Stimulated activated CD4-positive, alpha-beta T cell treated with anti-CD3 and anti-CD28 coated beads, TNF-alpha, amount 100 ng/mL, for 1 hour (primary cell): Measurements from ENCODE around the gene TEDC1.

Experiments used
- DNase-seq, 3 donors: peaks; one replicate each; pipeline ENCODE4 v3.0.0-alpha.2; 2020; ENCODE audit warnings: low read depth in 3 of 3, low spot score in 1 of 3

TEDC1 gene

DNA sequence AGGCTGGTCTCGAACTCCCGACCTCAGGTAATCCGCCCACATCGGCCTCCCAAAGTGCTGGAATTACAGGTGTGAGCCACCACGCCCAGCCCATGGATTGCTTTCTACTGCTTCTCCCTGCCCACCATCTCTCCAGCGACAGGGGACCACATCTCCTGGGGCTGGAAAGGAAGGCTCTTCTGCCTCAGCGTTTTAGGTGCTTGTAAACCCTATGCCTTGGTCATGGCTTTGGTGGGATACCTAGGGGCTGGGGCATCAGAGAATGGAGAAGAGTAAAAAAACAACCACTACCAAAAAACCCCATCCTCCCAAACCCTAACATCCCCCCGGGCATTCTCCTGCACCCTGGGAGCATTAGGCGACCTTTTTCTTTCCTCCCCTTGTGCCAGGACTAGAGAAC is 34.3 kb downstream of the TEDC1 start:
- DNase-seq: no peak

DNA sequence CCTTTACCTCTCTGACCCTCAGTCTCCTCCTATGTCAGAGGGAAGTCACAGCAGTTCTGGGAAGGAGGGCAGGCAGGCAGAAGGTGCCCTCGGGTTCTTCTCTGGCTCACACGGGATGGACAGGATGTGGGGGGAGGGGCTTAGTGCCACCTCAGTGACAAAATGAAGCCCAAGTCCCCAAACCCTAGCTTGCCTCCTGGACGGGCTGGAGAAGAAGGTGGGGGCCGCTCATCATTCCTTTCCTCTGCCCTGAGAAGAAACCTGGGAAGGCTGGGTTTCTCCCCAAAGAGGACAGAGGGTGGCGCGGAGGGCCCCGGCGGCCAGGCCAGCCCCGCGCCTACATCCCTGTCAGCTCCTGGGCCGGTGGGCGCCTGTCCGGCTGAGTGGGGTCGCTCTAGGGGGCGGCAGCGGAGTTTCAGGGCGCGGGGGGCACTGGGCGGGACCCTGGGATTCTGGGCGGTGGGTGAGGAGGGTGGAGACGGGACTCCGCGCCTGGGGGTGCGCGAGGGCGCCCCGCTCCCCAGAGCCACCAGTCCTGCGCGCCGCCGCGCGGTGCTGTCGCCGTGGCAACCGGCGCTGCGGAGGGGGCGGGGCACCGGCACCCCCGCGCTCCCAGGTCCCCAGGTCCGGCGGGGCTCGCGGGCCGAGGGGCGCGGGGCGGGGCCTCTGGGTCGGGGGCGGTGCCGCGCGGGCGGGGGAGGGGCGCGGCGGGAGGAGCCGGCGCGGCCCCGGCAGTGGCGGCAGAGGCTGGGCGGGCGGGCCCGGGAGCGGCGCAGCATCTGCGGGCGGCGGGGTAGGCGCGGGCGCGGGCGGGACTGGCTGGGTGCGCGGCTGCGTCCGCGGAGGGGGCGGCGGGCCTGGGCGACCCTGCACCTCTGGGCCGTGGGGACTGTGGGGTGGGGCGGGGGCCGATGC is 35.1 kb downstream of the TEDC1 start, which contains the start of gene TMEM121:
Gene TMEM121, plus strand, starts transcription at position 723 of the 915 bp plus-strand sequence. CDS start 2,252 bp downstream, outside the sequence.
- no peak for DNase-seq

DNA sequence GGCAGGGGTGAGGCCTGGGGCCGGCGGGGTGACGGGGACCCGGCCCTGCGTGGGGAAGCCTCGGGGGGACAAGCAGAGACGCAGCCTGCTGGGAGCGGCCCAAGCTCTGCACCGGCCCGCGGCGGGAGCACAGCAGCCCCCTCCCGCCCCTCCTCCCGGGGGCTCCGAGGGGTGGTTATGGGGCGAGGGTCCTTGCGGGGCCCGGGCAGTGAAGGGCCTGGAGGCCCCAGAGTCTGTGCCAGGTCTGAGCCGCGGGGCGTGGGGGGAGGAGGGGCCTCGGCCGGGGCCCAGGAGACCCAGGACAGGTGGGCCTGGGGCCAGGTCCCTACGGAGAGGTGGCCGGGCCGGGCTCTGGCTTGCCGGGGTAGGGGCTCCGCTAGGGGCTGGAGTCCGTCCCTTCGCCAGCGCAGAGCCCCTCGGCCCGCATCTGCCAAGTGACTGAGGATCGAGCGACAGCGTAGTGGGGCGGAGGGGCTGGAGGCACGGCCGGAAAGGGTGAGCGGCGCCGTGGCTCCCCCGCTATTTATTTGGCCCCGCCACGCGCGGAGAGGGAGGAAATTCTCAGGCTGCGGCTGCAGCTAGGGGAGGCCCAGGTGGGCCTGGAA is 35.8 kb downstream of the TEDC1 start:
- DNase-seq: no peak

DNA sequence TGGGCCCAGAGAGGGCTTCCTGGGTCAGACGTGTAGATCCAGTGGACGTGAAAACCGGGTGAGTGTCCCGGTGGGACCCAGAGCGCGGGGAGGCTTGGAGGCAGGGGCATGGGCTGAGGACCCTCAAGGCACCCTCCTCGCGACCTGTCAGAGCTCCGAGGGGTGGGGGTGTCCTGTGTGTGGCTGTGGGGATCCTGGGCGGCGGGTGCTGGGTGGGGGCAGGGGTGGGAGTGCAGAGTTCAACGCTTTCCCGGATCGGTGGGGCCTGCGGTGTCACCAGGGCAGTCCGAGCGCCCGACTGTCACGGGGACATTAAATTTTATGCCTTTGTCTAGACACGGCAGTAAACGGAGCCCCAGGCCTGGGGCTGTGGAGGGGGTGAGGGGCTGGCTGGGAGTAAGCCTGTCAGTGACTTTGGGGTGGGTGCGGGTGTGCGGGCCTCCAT is 36.4 kb downstream of the TEDC1 start:
- DNase-seq: no peak

DNA sequence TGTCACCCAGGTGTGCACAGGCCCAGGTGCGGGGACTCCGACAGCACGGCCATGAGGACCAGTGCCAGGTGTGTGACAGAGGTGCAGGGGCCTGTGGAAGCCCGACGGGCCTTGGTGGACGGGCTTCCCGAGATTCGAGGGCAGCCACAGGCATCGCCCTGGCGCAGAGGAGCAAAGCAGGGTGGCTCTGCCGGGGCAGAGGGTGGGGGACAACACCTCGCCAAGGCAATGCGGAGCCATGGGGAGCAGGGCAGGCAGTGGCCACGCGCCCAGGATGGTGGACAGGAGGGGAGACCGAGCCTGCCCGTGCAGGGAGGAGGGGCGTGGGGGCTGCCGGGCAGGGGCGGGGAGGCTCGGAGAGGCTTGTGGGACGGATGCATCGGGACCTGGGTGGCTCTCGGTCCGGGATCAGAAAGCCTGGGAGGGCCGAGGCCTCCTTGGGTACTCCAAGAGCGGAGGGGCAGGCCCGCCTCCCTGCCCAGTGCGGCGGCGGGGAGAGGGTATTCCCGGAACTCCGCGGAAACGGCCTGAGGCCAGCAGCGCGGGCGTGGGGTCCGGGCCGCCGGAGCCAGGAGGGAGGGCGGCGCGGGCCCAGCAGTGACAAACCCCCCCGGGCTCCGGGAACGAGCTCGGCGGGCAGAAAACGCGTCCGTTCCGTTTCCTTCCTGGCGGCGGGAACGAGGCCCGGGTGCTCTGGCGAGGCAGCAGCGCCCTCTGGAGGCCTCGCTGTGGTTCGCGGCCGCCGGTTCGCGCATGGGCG is 37.0 kb downstream of the TEDC1 start:
- peak; percentile 44 to 76 (median 67) for DNase-seq

DNA sequence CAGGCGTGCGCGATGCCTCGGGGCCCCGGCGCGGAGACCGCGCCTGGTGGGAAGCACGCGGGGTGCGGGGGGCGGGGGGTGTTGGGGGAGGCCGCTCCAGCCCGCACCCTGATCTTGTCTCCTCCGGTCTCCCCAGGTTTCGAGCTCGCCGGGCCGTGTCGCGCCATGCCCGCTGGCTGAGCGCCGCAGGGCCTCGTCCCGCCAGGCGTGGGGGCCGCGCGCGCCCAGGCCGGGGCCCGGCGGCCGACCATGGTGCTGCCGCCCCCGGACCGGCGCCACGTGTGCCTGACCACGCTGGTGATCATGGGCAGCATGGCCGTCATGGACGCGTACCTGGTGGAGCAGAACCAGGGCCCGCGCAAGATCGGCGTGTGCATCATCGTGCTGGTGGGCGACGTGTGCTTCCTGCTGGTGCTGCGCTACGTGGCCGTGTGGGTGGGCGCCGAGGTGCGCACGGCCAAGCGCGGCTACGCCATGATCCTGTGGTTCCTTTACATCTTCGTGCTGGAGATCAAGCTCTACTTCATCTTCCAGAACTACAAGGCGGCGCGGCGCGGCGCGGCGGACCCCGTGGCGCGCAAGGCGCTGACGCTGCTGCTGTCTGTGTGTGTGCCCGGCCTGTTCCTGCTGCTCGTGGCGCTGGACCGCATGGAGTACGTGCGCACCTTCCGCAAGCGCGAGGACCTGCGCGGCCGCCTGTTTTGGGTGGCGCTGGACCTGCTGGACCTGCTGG is 37.7 kb downstream of the TEDC1 start:
- peak in 1 of 3 donors; percentile 55 for DNase-seq

DNA sequence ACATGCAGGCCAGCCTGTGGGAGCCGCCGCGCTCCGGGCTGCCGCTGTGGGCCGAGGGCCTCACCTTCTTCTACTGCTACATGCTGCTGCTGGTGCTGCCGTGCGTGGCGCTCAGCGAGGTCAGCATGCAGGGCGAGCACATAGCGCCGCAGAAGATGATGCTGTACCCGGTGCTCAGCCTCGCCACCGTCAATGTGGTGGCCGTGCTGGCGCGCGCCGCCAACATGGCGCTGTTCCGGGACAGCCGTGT is 38.2 kb downstream of the TEDC1 start:
- no peak for DNase-seq

DNA sequence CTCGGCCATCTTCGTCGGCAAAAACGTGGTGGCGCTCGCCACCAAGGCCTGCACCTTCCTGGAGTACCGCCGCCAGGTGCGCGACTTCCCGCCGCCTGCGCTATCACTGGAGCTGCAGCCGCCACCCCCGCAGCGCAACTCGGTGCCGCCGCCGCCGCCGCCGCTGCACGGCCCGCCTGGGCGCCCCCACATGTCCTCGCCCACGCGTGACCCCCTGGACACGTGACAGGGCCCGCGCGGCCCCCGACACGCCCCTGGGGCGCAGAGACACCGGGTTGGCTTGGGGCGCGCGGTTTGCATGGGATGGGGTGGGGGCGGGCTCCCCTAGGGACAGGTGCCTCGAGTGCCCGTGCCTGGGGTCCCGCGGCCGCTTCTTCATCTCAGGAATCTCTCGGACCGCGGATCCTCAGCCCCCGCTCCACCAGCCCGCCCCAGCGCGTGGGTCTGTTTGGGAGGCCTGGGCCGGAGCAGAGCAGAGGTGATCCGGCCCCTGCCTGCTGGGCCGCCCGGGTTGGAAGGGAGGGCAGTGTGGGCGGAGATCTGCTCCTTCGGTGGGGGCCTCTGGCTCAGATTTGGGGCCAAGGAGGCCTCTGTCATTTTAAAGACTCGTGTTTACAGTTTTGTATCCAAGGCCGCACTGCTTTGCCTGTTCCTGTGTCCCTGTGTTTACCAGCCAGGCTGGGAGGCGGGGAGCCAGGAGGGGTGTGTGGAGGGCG is 38.7 kb downstream of the TEDC1 start:
- peak in 1 of 3 donors; percentile 32 for DNase-seq

DNA sequence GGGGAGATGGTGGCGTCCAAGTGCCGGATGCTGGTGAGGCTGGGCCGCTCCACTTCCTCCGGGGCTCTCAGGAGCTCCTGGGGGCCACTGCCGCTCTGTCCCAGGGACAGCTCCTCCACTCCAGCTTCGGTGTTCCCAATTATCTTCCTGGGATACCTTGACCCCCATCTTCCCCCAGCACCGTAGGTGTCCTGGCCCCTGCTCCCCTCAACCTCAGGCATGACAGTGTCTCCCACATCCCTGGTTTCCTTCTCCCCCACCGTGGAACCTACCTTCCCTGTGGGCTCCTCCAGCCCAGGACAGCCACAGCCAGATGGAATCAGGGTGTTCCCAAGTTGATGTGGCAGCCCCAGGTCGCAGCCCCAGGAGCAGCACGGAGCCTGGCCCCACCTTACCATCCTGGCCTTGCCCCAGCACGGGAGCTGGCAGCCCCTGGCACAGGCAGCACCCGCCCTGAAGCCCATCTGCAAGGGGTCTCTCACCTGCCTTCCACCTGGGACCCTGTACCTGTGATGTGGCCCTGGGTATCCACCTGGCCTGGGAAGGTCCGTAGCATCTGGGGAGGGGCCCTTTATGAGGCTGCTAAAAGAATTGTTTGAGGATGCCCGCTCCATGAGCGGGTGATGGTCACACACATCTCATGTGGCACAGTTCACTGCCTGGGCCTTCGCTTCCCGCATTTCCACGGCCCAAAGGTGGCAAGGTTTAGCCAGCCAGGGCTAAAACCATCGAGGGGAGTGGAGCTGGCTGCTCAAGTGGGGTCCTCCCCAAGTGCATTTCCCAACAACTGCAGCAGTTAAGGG is 39.4 kb downstream of the TEDC1 start:
- no peak for DNase-seq

DNA sequence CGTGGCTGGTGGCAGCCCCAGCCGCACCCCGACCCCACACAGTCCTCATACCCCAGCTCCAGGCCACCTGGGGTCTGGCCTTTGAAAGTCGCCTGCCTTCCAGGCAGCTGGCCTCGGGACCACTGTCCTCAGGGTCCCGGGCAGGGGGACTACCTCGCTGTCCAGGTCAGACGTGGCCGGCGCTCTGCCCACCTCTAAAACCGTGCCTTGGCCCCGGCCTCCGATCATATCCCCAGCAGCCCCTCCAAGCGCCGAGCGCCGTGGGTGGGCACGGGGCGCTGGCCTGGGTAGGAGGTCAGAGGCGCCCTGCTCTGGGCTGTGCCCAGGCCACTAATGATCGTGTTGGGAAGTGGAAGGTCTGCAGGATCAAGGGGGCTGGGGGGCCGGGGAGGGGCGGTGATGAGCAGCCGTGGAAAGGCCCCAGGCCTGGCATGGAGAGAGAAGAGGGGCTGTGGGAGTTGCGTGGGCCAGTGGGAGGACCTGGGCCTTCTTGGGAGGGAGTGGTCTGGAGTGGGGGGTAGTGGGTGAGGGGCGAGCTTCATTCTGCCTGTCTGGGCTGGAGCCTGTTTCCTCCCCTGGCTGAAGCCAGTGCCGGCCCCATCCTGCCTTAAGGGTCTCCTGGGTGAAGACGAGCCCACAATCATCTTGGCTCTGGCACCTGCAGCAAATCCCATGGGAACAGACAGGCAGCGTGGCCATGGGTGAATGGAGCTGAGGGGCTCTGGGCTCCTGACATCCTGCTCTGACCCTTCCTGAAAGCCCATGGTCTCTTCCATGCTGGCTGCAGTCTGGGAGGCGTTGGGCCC is 40.2 kb downstream of the TEDC1 start:
- DNase-seq: no peak

DNA sequence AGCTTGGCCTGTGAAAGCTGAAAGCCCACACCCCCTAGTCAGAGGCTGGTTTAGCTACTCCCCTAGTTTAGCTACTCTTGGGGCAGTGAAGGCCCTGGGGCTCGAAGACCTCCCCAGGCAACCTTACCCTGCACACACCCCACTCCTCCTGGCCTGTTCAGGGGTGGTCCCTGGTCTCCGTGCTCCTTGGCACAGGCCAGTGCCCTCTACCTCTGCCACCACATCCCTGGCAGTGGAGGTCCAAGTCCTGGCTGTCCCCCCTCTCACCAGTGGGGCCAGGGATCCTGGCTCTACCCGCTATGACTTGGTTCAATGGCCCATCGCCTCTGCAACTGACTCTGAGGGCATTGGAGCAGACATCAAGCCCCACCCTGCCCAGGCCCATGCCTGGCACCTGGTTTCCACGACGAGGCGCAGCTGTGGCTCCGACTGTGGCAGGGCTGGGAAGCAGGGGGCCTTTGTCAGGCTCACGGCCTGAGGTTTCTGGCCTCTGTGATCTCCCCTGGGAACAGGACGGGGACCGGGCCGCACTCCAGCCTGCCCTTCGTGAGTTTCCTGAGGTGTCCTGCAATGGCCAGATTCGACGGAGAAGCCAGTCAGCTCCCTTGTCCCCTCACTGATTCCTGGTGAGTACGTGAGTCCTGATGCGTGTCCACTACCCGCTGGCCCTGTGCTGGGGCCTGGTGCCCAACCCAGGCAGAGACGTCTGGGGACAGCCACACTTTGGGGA is 41.0 kb downstream of the TEDC1 start:
- no peak for DNase-seq

DNA sequence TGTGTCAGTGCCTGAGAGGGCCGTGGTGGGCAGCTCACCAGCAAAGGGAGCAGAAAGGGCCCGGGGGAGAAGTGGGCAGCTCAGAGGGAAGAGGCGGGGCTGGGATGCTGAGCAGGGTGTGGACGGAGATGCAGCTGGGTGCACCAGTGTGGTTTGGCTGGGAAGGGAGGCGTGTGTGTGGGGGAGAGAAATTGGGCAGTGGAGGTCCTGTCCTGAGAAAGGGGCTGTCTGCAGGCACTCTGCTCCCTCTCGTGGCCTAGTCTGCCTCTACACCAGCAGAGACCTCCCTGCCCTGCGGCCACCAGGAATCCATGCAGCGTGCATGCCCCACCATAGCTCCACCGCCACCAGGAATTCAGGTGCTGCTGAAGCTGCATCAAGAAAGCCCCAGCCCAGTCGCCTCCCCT is 41.7 kb downstream of the TEDC1 start:
- DNase-seq: no peak

DNA sequence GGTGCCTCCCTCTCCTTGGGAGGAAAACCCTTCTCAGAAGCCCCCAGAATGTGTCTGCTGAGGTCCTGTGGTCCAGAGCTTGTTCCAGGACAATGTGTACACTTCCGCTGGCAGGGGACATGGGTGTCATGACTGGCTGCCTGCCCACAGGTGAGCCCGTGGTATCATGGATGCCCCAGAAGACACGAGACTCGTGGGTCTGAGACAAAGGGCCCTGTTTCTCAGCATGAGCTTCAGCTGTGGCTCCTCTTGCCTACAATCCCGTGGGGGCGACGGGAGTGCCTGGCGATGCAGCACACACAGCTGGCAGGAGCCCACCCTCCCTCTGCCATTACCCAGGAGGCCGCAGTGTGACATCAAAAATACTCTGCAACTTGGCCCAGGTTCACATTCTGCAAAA is 42.3 kb downstream of the TEDC1 start:
- no peak for DNase-seq

DNA sequence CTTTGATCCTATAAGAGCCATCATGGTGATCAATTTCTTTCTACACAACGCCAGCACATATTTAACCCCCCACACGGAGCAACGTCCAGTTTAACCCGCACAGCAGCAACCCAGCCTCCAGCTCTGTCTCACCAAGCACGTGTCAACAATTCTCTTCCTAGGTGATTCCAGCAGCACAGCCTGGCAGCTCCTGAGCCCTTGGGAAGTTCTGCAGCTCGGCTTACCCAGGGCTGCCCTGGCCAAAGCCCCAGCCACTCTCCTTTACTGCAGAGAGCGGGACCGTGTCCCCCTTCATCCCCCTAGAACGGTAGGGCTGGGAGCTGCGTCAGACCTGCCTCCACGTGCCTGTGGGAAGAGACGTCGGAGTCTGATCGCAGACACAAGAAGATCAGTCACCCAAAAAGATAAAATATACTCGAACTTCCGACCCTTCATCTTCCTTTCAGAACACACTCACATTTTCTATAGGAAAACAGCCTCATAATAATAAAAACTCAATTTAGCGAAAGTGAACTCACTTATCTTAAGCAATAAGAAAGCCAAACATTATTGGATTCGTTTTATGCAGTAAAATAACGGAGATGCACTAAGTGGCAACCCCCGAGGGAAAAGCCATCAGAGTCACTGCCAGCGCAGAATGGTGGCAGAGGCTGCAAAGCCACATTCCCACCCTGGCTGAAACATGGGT is 42.9 kb downstream of the TEDC1 start:
- DNase-seq: no peak

DNA sequence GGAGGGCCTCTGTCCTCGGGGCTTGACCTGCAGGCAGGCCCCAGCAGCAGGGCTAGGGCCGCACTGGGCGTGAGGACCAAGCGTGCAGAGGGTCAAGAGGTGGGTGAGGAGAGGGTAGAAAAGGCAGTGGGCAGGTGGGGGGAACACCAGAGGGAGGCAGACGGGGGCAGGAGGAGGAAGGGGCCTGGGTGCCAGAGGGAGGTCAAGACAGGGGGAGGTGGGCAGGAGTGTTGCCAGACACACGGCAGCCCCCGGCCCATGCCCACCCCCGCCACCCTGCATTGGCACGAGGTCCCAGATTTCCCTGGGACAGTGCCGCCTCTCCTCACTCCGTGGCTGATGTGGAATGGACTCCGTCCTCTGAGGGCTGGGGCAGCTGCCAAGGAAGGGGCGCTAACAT is 43.5 kb downstream of the TEDC1 start:
- no peak for DNase-seq

DNA sequence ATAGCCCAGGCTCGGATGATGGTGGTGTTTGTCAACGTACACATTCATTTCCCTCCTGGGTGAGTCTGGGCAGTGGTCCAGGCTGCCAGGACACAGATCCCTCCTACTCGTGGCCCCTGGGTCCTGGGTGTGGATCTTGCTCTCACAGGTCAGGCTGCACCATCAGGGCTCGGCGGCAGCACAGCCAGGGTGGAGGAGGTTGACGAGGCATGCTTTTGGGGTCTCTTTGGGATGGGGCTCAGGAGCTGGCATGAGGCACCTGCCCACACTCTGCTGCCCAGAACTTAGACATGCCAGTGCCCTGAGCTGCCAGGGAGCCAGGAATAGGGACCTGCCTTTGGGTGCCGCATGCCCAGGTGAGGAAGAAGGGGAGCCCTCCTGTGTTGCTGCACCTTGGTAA is 45.0 kb downstream of the TEDC1 start:
- DNase-seq: no peak

DNA sequence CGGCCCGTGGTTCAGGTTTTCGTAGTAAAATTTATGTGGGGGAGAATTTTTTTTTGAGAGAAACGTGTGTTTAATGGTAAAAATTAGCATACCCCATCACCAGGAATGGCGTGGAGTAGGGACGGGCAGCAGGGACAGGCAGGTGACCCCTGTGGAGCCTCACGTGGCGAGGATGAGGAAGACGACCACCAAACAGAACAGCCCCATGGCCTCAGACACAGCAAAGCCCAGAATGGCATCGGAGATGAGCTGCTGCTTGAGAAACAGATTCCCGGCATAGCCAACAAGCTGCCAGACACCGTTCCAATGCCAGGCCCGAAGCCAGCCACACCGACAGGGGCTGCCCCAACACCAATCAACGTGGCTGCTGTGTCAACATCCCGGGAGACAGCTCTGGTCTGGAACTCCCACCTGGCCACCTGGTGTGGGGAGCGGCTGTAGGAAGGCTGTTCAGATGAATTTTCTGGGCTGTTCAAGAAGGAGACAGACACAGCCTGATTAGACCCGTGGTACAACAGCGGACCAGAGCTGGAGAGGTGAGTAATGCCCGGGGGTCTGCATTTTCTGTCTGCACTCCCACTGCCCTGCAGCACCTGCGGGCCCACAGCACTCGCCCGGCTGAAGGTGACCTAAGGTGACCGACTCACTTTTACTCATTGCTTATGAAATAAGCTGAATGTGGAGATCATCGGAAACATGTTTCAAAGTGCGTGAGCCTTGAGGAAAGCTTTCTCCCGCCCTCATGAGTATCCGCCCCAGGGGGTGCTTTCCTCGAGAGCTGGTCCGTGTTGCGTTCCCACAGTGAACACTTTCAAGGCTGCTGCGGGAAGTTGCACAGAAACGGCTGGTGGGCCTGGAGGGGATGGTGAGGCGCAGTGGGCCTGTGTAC is 45.9 kb downstream of the TEDC1 start:
- DNase-seq: no peak
